GM18507 (cell line): ENCODE data around the gene SHC1.

ENCODE experiments used
- DNase-seq: peaks from one replicate; pipeline ENCODE4 v3.0.0; 2011; ENCODE audit warnings: low read depth; ENCODE audit not compliant: insufficient read length; ENCODE audit errors: extremely low spot score
- FAIRE-seq: peaks from 2 replicates; lab custom pipeline; 2011; peaks lifted over from hg19 to GRCh38; lab: Jason Lieb, UNC

The SHC1 gene, protein sequence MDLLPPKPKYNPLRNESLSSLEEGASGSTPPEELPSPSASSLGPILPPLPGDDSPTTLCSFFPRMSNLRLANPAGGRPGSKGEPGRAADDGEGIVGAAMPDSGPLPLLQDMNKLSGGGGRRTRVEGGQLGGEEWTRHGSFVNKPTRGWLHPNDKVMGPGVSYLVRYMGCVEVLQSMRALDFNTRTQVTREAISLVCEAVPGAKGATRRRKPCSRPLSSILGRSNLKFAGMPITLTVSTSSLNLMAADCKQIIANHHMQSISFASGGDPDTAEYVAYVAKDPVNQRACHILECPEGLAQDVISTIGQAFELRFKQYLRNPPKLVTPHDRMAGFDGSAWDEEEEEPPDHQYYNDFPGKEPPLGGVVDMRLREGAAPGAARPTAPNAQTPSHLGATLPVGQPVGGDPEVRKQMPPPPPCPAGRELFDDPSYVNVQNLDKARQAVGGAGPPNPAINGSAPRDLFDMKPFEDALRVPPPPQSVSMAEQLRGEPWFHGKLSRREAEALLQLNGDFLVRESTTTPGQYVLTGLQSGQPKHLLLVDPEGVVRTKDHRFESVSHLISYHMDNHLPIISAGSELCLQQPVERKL

DNA sequence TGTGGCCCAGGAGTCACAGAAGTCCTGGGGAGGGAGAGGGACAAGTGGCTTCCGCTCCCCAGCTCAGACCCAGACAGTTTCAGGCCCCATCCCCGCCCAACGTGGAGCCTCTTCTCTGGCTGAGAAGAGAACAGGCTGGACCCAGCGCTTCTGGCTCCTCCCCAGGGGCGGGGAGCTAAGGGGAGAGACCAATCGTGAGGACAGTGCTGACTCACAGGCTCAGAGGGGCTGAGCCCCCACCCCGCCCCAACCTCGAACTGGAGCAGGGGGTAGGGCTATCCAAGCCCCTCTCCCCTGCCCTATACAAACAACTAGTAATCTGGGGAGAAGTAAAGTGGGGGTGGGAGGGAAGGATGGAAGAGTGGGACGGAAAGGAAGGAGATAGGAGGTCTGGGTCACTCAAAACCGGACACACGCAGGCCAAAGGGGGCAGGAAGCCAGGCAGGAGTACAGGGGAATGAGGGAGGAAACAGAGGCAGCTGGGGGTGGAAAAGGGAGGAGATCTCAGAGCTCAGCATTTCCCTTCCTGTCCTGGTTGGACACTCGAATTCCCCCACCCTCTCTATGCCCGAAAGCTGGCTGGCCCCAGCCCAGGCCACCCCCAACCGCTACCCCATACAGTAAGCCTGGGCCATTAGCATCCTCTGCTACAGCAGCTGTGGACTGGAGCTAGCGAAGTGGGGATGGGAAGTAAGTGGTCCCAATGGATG lies at the start of gene SHC1:
Gene SHC1 (minus strand): TSS at position 117 of the 710 bp plus-strand sequence. CDS start 221 bp downstream, outside the sequence.
- DNase-seq (no peak), FAIRE-seq (no peak)

DNA sequence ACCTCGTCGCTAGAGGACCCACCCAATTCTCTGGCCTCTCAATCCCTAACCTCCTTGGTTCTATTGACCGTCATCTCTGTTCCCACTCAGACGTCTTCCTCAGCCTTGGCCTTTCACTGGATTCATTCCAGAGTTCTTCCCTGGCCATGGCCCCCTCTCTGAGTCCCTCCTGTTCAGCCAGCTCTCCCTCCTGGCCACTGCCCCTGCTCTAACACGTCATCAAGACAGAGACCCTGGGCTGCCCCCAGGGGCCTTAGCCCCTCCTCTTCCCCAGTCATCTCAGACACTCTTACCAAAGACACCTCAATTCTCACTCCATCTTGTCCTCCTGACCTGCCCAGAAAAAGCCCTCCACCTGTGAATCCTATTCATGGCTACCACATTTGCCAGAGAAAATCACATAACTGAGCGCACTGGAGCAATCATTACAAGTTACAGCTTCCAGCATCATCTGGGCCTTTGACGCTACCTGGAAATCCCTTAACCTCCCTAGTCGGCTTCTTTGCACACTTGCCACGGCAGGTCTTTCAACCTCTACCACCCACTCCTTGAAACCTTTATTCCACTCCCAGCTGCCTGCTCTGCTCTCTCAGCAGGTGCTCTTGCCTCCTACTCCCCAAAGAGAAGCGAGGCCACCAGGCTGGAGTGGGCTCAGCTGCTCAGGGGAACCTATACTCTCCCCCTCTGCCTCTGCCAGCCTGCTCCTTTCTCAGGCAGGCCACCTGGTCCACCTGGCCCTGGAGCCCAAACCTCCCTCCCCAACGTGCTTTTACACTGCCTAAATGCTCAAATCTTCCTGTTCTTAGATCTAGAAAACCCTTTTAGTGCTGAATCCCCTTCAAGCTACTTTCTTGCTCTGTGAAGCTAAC lies 49.1 kb upstream of the SHC1 start:
- FAIRE-seq = no peak
- no peak for DNase-seq

DNA sequence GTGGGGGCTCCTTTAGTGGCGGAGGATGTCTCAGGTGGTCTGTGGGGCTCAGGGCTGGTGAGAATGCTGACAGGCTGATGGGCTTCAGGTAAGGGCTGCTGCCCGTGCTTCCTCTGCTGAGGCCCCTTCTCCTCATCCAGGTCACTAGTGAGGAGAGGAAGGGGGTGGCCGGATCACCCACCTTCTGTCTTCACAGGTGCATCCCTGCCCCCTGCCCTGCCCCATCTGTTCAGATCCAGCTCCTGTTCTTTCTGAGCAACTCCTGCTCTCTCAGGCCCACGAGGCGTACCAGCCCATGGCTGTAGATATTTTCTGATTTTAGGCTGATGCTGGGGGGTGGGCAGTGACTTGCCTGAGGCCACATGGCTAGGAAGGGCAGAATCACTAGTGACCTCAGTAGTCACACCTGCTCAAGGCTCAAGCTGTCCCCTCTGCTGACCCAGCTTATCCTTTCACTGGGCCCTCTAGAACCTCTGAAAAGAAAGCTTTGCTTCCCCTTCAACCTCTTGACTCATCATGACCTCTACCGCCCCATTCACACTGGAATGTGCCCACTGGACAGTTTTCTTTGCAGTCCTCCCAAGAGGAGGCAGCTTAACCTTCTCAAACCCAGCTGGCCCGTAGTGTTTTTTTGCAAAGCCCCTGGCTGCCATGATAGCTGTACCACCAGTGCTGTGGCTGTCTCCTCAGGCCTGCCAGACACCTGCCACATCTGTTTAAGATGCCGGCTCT lies 48.2 kb upstream of the SHC1 start:
- FAIRE-seq = no peak

DNA sequence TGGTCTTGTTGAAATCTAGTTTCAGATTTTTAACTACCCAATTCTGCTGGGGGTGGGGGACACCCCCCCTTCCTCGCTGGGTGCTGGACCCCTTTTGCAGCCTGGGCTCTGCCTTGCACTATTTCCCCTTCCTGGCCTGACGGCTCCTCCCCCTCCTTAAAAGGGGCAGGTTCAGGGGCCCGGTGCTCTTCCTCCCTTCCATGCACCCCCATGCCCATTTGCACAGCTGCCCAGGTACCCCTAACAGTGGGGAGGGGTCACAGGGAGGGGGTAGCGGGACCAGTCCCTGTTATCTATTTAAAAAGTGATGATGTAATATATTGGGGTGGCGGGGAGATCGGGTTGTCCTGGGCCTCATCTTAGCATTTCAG lies 47.4 kb upstream of the SHC1 start:
- FAIRE-seq (no peak), DNase-seq (no peak)

More for the DNA sequence above, 48.2 kb upstream of the SHC1 start:
- no peak for DNase-seq

DNA sequence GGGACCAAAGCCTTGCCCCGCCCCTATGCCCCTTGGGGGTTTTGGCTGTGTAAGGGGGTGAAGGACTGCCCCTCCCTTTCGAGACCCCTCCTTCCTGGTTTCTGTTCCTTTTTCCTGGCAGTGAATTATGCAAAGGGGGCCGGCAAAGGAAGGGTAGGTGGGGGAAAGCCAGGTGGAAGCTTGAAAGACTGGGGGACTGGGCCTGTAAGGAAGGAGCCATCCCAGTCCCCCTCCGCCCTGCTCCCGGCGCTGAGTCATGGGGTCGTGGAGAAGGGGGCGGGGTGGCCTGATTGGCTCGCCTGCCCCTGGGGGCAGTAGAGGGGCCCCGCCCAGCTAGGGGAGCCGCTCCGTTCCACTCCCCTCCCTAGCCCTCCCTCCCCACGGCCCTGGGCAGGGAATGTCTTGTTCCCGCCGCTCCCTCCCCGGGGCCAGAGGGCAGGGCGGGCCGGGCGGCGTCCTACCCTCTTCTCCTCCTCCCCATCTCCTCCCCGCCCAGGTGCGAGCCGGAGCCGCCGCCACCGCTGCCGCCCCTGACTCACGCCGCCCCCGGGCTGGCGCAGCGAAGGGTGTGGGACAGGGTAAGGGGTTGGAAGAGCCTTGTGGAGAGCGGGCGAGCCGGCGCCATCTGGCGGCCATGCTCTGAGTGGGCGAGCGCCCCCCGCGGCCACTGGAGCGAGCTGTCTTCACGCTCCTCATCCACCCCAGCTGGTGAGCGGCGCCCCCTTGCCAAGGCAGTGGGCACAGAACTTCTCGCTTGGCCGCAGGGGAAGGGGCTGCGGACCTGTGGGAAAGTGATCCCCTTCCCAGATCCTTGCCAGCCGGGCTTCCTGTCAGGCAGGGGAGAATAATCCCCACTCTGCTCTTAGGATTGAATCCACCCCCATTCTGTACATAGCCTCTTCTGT lies 46.7 kb upstream of the SHC1 start:
- FAIRE-seq (peak; percentile 84), DNase-seq (peak; percentile 78)

DNA sequence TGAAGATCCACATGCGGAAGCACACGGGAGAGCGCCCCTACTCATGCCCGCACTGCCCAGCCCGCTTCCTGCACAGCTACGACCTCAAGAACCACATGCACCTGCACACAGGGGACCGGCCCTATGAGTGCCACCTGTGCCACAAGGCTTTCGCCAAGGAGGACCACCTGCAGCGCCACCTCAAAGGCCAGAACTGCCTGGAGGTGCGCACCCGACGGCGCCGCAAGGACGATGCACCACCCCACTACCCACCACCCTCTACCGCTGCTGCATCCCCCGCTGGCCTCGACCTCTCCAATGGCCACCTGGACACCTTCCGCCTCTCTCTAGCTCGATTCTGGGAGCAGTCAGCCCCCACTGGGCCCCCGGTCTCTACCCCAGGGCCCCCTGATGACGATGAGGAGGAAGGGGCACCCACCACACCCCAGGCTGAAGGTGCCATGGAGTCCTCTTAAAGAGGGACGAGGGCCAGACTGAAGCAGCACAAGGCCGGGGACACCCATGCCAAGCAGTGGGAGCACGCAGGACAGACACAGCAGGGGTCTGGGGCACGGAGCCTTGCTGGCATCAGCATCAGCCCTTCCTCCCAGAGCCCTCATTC lies 45.8 kb upstream of the SHC1 start:
- FAIRE-seq (no peak), DNase-seq (no peak)

DNA sequence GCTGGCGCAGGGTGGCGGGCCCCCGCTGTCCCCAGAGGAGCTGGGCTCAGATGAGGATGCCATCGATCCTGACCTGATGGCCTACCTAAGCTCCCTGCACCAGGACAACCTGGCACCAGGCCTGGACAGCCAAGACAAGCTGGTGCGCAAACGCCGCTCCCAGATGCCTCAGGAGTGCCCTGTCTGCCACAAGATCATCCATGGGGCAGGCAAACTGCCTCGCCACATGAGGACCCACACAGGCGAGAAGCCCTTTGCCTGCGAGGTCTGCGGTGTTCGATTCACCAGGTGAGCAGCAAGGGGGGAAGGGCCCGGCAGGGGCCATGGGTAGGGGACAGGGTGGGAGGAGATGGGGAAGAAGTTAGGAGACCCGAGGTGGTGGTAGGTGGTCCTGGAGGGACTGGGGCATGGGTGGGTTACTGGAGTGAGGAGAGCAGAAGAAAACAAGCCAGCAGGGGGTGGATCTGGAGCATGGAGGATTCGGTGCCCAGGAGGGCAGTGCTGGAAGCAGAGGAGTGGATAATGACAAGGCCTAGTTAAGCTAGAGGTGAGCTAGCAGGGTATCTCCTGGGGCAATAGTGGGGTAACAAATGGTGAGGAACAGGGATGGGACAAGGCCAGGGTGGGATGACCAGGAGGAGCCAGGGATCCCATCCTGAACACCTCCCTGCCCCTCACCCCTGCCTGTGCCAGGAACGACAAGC lies 45.1 kb upstream of the SHC1 start:
- no peak for FAIRE-seq
- no peak for DNase-seq

DNA sequence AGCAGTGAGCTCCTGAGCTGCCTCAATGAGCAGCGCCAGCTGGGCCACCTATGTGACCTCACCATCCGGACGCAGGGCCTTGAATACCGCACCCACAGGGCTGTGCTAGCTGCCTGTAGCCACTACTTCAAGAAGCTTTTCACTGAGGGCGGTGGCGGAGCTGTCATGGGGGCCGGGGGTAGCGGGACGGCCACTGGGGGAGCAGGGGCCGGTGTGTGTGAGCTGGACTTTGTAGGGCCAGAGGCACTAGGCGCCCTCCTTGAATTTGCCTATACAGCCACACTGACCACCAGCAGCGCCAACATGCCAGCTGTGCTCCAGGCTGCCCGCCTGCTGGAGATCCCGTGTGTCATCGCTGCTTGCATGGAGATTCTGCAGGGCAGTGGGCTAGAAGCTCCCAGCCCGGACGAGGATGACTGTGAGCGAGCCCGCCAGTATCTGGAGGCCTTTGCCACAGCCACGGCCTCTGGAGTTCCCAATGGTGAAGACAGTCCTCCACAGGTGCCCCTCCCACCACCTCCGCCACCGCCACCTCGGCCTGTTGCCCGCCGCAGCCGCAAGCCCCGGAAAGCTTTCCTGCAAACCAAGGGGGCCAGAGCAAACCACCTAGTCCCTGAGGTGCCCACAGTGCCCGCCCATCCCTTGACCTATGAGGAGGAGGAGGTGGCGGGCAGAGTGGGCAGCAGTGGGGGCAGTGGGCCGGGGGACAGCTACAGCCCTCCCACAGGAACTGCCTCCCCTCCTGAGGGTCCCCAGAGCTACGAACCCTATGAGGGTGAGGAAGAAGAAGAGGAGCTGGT lies 44.4 kb upstream of the SHC1 start:
- FAIRE-seq (no peak), DNase-seq (no peak)

DNA sequence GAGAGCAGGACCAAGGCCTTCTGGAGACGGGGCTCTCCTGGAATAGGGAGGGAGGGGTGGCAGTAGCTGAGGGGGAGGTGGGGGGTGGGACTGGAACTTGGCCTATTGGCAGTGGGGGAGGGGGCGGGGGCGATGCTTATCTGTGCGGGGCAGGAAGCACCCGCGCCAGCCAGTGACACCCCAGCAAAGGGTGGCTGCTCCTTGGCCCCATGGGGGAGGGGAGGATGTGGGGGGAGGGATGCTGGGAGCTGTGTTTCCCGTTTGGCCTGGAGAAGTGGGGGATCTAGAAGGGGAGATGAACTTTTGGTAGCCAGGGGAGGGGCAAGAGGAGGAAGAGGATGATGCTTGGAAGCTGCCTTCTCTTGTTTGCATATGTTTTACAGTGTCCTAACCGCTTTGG lies 43.1 kb upstream of the SHC1 start:
- FAIRE-seq (no peak), DNase-seq (no peak)

DNA sequence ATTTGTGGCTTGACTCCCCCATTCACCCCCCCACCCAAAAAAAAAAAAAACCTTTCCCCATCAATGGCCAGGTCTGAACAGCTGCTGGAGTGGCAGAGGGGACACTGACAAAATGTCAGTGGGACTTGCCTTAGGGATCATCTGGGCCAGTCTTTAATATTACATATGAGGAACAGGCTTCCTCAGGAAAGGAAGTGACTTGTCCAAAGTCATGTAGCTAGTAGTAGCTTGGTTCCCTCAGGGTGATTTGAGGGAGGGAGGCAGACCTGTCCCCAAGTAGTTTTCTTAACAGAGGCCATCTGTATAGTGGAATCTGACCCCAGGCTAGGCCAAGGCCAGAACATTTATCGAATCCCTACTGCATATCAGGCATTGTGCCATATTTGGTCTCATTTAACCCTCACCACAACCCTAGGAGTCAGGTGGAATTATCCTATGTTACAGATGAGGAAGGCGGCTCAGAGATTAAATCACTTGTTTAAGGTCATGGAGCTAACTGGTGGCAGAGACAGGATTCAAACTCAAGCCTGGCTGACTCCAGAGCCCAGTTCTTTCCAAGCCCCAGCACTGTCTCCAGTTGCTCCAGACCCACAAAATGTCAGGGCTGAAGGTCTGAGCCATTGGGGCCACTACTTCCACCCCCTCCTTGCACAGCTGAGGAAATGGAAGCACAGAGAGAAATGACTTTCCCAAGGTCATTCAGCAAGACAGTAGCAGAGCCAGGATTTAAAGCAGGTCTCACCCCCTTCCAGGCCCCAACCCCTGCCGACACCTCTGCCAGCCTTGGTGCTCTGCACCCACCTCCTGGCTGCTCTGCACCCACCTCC lies 42.4 kb upstream of the SHC1 start:
- no peak for DNase-seq
- FAIRE-seq = no peak

DNA sequence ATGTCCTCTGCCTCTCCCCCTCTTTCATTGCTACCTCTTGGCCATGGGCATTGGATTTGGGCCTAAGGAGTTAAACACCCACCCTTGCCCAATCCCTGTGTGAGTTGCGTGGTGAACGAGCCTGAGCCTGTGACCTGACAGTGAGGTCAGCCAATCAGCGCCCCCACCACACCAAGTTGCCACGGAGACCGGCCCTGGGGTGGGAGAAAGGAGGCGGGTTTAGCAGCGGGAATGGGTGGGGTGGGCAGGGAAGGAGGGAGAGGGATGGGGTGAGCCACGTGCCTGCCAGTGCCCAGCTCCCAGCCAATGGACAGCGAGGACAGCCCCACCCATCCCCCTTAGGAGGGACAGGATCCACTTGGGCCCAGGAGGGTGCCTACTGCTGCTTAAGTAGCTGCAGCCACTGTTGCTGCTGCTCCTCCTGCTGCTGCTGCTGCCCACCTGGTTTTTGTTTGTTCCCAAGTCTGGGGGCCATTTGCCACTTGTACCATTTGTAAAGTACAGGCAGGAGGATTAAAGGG lies 41.5 kb upstream of the SHC1 start:
- DNase-seq = no peak
- FAIRE-seq = no peak

DNA sequence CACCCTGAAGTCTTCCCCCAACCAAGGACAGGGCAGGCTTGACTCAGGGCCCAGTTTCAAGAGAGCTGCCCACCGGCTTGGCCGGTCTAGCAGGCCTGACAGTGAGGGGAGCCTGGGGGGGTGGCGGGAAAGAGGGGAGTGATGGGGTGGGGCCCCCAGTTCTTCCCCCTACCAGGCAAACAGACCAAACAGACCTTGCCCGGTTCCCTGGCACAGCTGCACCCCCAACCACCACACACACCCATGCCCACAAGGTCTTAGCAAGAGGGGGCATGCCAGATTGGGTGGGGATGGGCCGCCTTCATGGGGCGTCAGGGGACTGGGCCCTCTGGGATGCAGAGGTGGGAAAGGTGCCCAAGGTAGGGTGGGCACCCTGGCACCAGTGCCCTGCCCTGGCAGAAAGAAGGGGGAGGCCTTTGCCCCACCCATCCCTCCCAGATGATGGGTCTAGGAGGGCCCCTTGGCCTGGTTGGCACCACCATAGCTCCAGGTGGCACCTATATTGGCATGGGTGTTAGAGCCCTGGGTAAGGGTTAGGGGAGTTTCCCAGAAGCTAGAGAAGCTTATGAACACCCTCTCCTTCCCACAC lies 41.0 kb upstream of the SHC1 start:
- no peak for DNase-seq
- FAIRE-seq = no peak

DNA sequence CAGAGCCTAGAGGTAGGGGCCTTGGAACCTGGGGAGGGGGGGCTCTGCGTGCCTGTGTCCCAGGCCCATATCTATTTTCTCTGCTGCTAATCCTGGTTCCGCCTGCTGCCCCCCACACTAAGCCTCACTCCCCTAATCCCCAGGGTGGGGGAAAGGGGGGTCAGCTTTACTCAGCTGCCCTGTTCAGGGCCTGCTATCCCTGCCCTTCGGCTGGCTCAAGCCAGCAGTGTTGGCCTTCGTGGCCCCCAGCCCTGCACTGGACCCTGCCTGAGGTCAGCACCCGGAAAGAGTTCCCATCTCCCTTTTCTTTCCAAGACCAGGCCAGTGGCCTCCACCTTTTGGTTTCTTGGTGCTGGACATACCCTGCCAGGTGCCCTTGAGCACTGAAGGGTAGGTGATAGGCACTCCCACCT lies 40.5 kb upstream of the SHC1 start:
- DNase-seq = no peak
- no peak for FAIRE-seq

DNA sequence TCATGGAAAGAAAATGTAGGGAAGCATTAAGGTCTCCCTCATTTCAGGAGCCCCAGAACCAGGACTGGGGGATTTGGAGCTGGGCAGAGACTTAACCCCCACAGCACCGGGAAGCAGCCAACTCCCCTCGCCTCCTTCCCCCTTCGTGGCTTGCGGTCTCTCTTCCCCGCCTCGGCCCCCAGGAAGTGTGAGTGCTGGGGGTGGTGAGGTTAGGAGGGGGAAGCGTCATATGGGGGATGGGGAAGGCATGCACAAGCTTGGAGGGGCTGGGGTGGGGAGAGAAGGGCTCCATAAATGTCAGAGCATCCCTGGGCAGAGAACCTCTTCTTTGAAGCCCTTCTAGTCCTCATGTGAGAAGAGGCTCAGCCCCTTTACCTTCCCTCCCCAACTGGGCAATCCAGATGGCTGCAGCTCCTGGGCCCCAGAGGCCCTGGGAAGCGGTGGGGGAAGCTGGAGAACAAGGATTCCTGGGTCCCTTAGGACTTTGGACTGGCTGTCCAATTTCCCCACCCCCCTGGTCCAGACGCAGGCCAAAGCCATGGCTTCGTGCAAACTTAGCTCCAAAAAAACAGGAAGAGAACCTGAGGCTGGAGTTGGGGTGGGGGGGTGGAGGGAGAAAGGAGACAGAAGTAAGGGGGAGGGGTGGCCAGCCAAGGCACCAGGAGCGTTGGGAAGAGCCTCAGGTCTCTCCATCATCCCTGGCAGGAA lies 39.8 kb upstream of the SHC1 start:
- no peak for FAIRE-seq
- no peak for DNase-seq
